ENCODE measurements around the gene NWD2.
"Not testable (repeated sequence)": the region's sequence is repeated elsewhere in the genome, so short reads cannot be mapped to it uniquely, and the experiment has no call there.

The NWD2 gene, protein sequence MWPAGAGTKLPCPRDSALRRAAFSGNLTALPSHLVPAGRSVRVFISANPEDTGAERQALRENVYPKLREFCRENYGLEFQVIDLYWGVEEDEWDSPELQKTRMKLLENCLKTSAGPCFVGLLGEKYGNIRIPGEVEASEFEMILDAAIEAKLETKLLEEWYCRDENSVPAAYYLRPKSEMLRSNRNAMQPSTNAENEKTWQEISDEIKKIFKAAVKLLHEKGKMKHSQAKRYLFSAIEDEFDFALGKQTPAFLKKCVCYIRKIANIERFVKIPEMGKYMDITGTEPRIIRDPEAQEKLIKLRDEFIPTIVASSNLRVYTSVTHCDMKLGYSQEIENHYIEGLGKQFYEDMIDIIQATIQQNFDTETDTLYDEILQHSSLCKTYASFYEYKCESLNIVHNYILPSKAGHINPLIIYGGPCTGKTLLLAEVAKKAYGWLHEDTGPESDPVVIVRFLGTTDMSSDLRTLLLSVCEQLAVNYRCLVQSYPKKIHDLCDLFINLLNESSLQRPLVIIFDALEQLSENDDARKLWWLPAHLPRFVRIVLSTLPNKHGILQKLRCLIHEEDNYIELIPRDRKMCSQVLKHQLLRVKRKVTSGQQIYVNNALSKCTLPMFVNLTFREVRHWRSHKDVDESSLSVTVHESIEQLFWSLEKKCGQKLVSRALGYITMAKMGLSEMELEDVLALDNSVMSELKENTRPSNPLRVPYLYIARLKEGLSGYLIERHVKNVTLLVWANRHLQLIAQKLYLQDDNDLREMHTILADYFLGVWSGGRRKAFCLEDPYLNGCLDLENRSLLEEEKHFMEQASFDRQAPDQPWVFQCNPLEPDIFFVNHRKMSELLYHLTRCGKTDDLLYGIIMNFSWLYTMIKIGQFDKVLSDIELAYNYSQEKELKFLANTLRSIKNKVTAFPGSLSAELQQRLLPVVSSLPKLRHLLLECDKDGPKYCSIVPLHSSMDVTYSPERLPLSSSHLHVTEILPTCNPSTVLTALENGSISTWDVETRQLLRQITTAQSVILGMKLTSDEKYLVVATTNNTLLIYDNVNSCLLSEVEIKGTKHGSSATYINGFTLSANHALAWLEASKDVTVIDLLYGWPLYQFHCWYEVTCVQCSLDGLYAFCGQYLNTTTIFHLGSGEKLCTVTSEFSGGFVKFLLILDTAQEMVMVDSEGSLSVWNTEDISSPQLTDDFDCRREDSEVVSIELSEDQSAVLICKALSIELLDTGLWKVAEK (N-terminal part only)

DNA sequence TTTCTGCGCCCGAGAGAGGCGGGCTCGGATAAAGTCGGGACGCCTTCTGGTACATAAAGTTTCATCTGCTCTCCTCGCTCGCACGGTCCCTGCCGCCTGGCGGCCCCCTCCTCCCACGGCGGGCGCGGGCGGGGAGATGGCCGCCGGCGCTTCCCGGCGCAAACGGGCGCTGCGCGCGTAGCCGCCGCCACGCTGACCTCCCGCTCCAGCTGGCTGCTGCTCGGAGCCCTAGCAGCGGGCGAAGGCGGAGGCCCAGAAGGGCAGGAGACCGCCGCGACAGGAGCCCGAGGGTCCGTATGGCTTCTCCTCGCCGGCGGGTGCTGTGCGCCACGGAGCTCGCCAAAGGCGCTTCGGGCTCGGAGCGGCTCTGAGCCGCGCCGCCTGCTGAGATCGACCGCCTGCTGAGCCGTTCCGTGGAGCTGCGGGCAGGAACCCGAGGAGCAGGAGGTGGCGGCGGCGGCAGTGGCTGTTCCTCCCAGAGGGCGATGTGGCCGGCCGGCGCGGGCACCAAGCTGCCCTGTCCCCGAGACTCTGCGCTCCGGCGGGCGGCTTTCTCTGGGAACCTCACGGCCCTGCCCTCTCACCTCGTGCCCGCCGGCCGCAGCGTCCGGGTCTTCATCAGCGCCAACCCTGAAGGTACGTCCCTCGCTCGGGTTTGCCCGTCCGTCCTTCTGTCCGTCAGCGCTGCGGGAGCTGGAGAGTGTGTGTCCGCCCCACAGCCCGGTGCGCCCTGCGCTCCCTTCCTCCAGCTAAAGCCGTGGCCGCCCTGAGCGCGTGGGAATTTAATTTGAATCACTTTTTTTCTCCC lies at the start of gene NWD2:
TSS of gene NWD2 (plus strand) at position 161 of the 808 bp plus-strand sequence. CDS start at position 486, 325 bp downstream.
- DNase-seq: no peak

DNA sequence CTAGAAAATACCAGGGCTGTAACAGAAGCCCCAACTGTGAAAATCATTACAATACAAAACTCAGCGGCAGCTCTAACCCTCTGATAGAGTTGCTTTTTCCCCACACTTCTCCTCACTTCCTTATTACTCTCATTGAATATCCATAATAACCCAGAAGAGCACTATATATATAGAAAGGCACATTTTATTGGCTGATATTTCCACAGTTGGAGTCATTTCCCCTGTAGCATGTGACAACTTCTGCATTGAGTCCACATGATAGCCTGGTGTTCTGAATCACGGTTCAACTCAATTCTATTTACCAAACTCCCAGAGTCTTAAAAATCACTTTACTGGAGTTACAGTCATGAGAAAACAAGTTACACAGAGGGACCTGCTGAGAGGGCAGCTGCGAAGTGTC lies 46.6 kb upstream of the NWD2 start:
- DNase-seq: no peak

DNA sequence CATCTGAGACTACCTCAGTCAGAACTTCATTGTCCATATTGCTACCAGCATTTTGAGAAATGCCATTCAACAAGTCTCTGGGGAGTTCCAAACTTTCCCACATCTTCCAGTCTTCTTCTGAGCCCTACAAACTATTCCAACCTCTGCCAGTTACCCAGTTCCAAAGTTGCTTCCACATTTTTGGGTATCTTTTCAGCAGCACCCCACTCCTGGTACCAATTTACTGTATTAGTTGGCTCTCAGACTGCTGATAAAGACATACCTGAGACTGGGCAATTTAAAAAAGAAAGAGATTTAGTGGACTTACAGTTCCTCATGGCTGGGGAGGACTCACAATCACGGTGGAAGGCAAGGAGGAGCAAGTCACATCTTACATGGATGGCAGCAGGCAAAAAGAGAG lies 39.8 kb upstream of the NWD2 start:
- not testable (repeated sequence) for DNase-seq

DNA sequence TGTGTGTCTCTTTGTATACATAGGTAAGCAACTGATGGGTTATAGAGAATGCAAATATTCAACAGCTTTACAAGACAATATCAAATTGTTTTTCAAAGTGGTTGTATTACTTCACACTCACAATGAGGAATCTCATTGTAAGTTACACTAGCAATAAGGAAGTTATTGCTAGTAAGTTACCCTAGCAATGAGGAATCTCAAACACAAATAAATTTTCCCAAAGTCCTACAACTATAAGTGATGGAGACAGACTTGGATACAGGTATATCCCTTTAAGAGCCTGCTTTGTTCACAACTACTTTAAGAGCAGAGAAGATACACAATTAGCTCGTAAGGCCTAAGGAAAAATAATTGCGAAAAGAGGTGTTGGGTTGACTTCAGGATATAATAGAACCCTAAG lies 28.3 kb upstream of the NWD2 start:
- no peak for DNase-seq

GRCh38 chr4:37219242-37219641 lies 25.3 kb upstream of the NWD2 start:
- no peak for DNase-seq

- DNase-seq: no peak
These were observed 24.6 kb upstream of the NWD2 start for GRCh38 chr4:37219990-37220389.

- DNase-seq: no peak
These were observed 23.9 kb upstream of the NWD2 start for GRCh38 chr4:37220685-37221084.

- DNase-seq: no peak
These were observed 20.8 kb upstream of the NWD2 start for GRCh38 chr4:37223732-37224131.

- no peak for DNase-seq
These were observed 19.7 kb upstream of the NWD2 start for GRCh38 chr4:37224854-37225253.

DNA sequence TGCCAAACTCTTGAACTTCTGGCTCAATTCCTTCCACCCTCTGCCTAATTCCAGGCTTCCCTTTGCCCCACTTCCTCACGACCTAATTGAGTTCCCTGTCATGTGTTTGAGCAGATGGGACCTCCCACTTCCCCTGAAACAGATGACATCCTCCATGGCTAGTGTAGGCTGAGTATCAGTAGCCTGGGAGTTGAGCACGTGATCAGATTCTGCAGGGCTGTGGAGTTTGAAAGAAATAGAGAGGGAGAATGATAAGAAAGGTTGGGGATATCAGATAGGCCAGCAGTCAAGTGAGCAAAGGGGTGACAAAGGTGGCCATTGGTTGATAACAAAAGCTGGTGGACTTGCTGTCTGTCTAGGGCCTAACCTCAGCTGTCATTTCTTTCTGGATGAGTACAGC lies 18.8 kb upstream of the NWD2 start:
- no peak for DNase-seq

DNA sequence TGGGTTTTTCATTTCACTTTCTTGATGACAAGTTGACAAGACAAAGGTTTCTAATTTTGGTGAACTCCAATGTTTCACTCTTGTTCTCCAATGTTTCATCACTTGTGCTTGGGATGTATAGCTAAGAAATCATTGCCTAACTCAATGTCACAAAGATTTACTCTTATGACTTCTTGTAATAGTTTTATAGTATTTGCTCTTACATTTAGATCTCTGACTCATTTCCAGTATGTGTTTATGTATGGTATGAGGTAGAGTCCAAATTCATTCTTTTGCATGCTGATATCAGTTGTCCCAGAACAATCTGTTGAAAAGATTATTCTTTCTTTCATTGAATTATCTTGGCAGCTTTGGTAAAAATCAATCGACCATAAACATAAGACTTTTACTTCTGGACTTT lies 12.2 kb upstream of the NWD2 start:
- no peak for DNase-seq

GRCh38 chr4:37236165-37236564 lies 8.4 kb upstream of the NWD2 start:
- no peak for DNase-seq

DNA sequence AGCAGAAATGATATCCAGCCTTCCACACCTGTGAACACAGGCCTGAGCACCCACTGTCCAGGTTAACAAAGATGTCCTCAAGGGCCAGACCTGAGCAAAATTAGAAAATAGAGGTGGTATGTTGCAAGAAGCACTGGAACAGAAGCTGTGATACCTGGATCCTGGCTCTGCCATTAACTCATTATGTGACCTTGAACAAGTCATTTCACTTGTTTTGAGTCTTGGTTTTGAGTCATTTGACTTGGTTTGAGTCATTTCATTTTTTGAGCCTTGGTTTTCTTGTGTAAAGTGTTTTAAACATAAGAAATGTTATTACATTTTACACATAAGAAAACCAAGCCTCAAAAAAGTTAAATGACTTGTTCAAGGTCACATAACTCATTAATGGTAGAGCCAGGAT lies 2.9 kb upstream of the NWD2 start:
- DNase-seq: no peak

- DNase-seq: no peak
These were observed 1.5 kb upstream of the NWD2 start for GRCh38 chr4:37243051-37243450.

DNA sequence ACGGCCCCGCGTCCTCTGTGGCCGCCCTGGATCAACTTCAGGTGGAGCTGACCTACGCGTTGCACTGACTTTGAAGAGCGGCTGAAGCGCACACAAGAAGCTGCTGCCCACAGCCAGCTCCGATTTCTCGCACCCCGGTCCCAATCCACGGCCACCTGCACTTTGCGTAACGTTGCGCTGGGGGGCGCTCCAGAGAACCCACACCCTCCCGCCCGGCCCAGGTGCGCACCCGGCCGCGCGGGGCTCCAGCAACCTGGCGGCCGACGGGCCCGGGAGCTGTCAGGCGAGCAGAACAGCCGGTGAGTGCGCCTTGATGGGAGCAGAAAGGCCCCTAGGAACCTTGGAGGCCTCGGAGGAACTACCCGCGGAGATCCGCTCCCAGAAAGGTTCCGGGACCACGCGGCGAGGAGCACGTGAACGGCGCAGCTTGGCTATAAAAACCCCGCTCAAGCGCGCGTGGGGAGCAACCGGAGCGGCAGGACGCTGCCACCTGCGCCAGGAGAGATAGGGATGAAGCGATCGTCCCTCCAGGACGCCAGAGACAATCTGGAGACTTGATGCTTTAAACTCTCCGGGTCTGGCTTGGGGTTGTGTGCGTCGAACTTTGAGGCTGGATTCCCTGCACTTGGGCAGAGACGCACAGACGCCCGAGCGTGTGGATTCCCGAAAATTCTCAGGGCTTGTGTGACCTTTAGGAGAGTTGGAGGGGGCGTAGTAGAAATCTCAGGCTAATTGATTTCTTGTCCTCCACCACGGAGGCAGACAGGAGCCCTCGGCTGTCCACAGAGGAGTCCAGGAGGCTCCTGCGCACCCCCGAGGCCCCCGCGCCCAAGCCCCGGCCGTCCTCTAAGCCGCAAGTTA lies 591 bp upstream of the NWD2 start:
- DNase-seq: no peak

- no peak for DNase-seq
These were observed 930 bp downstream of the NWD2 start for GRCh38 chr4:37245391-37245954.

DNA sequence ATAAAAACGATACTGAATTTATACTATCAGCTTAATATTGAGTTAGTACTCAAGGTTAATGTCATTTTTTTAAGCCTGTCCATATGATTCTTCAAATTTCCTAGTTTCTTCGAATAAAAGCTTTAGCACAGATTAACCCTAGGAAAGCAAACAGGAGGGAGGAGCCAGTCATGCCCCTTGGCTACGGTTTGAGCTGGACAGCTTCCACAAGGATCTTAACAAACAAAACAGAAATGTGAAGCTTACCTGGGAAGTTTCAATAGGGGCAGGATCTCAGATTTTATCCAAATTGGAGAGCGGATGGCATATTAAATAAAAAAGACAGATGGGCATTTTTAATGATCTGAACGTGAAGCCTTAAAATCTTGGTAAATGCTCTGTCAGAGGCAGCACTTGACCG lies 2.3 kb downstream of the NWD2 start:
- no peak for DNase-seq

- no peak for DNase-seq
These were observed 13.7 kb downstream of the NWD2 start for GRCh38 chr4:37258221-37258620.

DNA sequence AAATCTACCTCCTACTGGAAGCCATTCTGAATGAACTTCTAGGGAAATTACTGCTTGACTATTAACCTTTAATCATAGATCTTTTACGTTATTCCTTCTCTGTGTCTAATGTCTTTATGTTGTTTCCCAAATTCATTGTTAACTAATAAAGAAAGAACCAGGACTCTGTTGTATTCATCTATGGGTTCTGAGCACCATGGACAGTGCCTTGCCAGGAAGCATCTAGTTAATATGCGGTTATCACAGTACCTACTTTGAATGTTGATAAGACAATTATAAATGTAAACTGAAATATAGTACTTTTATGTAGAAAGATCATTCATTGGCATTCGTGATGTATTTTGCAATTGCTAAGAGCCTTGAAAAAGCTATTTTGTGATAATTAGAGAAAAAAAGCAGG lies 23.8 kb downstream of the NWD2 start:
- DNase-seq: no peak

GRCh38 chr4:37279121-37279520 lies 34.6 kb downstream of the NWD2 start:
- no peak for DNase-seq

Measured in NCI-H1436 (cell line).